T-helper 1 cell (primary cell): ENCODE data around the gene RAMP1.

Experiments used
- DNase-seq, 5 donors: peaks; one replicate each; pipeline ENCODE4 v3.0.0-alpha.2; 2012 to 2020

Gene RAMP1

GRCh38 chr2:237955640-237956401 lies 96.4 kb downstream of the RAMP1 start:
- no peak for DNase-seq

DNA sequence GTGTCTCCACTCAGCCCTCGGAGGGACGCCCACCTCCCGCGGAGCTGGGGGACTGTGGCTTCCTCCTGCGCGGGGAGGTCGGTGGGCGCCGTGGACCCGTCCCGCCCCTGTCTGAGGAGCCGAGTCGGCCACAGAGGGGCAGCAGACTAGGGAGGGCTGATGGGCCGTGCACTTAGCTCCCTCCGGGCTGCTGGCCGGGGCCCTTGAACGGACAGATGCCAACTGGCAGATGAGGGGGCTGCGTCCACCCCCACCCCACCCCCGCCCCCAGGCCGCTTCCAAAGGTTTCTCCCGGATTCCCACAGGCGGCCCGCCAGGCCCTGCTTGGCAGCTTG lies 96.9 kb downstream of the RAMP1 start:
- DNase-seq: no peak

GRCh38 chr2:237961637-237962036 lies 102.2 kb downstream of the RAMP1 start:
- no peak for DNase-seq
